Measurements from ENCODE around the gene MAP2K5. TPM values are rescaled to one million over a fixed set of nuclear protein-coding genes. Genes with fewer than 3 reads are reported as not detected.

MAP2K5 gene
- total RNA-seq, 6 experiments from 2014 or later = 5.0 to 11.6 (median 8.8) TPM

DNA sequence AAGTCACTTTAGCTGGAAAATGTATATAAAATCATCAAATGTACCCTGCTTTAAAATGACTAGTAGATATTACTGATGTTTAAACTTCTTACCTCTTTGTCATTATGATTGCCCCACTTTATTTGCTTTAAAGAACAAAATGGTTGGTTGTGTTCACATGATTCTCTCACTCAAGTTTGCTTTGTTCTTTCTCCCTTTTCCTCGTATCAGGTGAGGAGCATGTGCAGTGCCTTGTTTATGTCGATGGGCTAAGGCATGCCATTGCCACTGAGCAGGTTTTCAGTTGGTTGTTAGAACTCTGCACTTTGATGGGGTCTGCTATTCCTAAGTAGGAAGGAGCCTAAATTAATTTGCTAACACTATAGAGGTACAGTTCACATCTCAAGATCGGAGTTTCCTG is 5.3 kb downstream of the MAP2K5 start:
- intact Hi-C loops (cut with DNase I) = no loop called here
- peaks cover 0 to 10% (median 0%) of the 10 kb centered on the region in 4 donors for H3K4me1 ChIP-seq
- ATAC-seq (no peak), DNase-seq (no peak)
- no peak overlapping the region for H3K4me3 ChIP-seq
- peaks cover 0 to 11% (median 2%) of the 10 kb centered on the region in 4 donors for H3K36me3 ChIP-seq
- no peaks in the 10 kb centered on the region for H3K27me3 ChIP-seq
- no peak for TF ChIP-seq POLR2A (IDR thresholded peaks at IDR 0.05)
- TF ChIP-seq, protein P1, sequence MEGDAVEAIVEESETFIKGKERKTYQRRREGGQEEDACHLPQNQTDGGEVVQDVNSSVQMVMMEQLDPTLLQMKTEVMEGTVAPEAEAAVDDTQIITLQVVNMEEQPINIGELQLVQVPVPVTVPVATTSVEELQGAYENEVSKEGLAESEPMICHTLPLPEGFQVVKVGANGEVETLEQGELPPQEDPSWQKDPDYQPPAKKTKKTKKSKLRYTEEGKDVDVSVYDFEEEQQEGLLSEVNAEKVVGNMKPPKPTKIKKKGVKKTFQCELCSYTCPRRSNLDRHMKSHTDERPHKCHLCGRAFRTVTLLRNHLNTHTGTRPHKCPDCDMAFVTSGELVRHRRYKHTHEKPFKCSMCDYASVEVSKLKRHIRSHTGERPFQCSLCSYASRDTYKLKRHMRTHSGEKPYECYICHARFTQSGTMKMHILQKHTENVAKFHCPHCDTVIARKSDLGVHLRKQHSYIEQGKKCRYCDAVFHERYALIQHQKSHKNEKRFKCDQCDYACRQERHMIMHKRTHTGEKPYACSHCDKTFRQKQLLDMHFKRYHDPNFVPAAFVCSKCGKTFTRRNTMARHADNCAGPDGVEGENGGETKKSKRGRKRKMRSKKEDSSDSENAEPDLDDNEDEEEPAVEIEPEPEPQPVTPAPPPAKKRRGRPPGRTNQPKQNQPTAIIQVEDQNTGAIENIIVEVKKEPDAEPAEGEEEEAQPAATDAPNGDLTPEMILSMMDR (IDR thresholded peaks at IDR 0.05) = no peak
- no peaks in the 10 kb centered on the region for H3K9me3 ChIP-seq
- no peak overlapping the region for H3K27ac ChIP-seq
- WGBS (ENCODE audit: insufficient coverage, low coverage, low lambda C conversion rate, missing lambda C conversion rate) = 71% methylated on average over 2 of the region's 3 CpGs

DNA sequence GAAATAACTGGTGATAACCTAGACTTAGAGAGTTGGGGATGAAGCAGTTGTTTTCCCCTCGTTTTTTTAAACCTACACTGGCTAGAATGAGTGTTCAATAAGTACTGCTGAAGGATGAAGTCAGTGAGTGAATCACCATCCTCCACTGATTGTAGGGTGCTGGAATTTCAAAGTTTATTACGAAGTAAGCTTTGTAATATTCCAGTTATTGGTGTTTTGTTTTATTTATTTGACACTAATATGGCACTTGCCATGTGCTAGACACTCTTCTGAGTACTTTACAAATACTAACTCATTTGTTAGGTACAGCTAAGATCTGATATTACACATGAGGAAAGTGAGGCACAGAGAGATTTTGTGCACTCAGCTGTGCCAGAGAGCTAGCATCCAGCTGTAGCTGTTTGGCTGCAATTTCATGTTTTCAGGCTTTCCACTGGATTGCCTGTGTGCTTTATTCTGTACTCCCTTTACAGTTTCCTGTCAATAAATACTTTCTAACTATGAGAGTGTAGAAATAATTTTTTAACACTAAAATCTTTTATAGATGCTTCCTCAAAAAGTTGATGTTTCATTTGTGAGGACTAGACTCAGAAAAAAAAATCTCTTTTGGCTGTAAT is 5.8 kb downstream of the MAP2K5 start:
- no peaks in the 10 kb centered on the region for H3K27me3 ChIP-seq
- DNase-seq (no peak), ATAC-seq (no peak)
- intact Hi-C loops (cut with DNase I) = no loop called here
- peaks cover 0 to 11% (median 2%) of the 10 kb centered on the region in 4 donors for H3K36me3 ChIP-seq
- no peaks in the 10 kb centered on the region for H3K9me3 ChIP-seq
- TF ChIP-seq POLR2A (IDR thresholded peaks at IDR 0.05) = no peak
- WGBS (ENCODE audit: insufficient coverage, low coverage, low lambda C conversion rate, missing lambda C conversion rate) = 100% methylated on average over 2 of the region's 2 CpGs
- H3K27ac ChIP-seq = no peak overlapping the region
- H3K4me1 ChIP-seq = peaks cover 0 to 10% (median 0%) of the 10 kb centered on the region in 4 donors
- H3K4me3 ChIP-seq = no peak overlapping the region

DNA sequence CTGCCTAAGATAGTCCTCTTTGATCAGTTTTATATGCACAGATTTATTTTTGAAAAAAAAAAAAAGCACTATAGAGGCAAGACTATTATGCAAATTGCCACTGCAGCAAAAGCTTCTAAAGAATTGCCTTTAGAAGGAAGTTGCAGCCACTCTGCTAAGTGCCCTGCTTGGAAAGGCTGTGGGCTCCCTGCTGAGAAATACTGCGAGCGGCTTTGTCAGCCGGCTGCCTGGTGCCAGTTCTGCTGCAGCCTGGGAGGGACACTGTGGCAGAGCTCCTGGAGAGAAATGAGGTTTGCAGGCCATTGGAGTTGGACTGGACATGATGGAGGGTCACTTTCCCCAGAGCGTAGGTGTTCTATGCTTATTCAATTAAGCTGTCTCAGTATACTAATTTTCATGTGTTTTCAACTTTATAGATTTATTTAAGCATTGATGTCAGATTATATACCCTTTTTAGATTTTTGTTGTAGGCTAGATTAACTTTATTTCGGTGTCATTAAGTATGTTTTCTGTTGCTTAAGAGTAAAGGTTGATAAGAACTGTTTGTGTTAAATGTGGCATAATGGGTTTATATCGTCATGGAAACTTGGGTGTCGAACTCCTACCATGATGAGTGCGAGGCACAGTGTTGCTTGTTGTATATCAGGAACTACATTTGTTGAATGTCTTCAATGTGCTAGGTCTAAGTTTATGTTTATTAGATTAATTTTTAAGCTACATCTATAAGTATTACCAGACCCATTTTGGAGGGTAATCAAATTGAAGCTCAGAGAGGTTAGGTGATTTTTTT is 6.6 kb downstream of the MAP2K5 start:
- Histone ChIP-seq H3K36me3 (peaks cover 0 to 11% (median 2%) of the 10 kb centered on the region in 4 donors), H3K4me3 (no peak overlapping the region), H3K4me1 (peaks cover 0 to 4% (median 0%) of the 10 kb centered on the region in 4 donors), H3K27me3 (no peaks in the 10 kb centered on the region), H3K9me3 (no peaks in the 10 kb centered on the region), H3K27ac (no peak overlapping the region)
- no peak for ATAC-seq
- TF ChIP-seq POLR2A (IDR thresholded peaks at IDR 0.05) = no peak
- TF ChIP-seq, protein P1 (IDR thresholded peaks at IDR 0.05) = no peak
- DNase-seq = no peak
- intact Hi-C loops (cut with DNase I) = no loop called here
- WGBS (ENCODE audit: insufficient coverage, low coverage, low lambda C conversion rate, missing lambda C conversion rate) = 92% methylated on average over 8 of the region's 8 CpGs

DNA sequence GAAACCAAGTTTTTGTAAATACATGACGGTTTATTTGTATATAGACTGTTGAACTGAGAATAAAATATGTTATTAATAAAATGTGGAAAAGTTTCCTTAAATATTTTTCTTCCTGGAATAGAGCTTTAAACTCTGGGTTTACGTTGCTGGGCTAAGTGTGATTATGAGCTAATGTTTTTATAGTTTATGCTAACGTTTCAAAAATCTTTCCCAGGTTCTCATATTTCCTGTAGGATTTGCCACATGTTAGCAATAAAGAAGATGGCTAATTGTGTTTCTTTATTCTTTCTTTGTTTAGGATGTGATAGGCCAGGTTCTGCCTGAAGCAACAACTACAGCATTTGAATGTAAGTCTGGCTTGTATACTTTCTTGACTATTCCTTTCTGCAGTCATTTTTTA is 7.2 kb downstream of the MAP2K5 start:
- ATAC-seq (no peak), DNase-seq (no peak)
- H3K27me3 ChIP-seq = no peaks in the 10 kb centered on the region
- intact Hi-C loops (cut with DNase I) = no loop called here
- H3K36me3 ChIP-seq = peaks cover 0 to 11% (median 2%) of the 10 kb centered on the region in 4 donors
- TF ChIP-seq POLR2A (IDR thresholded peaks at IDR 0.05) = no peak
- TF ChIP-seq, protein P1 (IDR thresholded peaks at IDR 0.05) = no peak
- H3K4me3 ChIP-seq = no peak overlapping the region
- H3K4me1 ChIP-seq = no peaks in the 10 kb centered on the region
- 67% methylated on average over 3 of the region's 3 CpGs for WGBS (ENCODE audit: insufficient coverage, low coverage, low lambda C conversion rate, missing lambda C conversion rate)
- no peaks in the 10 kb centered on the region for H3K9me3 ChIP-seq
- H3K27ac ChIP-seq = no peak overlapping the region

DNA sequence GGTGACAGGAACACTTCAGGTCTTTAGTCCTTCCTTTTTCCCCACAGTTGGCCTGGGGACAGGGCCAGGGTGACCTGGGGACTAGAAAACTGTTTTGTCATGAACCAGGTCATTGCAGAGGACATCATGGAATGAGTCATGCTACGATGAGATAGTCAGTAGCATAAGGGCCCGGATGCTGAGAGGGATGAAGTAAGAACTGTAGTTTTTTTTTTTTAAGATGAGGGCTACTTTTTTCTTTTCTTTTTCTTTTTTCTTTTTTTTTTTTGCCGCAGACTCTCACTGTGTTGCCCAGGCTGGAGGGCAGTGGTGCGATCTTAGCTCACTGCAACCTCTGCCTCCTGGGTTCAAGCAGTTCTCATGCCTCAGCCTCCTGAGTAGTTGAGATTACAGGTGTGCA is 8.0 kb downstream of the MAP2K5 start:
- WGBS (ENCODE audit: insufficient coverage, low coverage, low lambda C conversion rate, missing lambda C conversion rate) = 59% methylated on average over 4 of the region's 4 CpGs
- ATAC-seq = peak; percentile 38 to 99 (median 46)
- H3K27ac ChIP-seq = no peak overlapping the region

More for the DNA sequence above, 8.0 kb downstream of the MAP2K5 start:
- TF ChIP-seq POLR2A (IDR thresholded peaks at IDR 0.05) = no peak
- TF ChIP-seq, protein P1 (IDR thresholded peaks at IDR 0.05) = no peak
- no peaks in the 10 kb centered on the region for H3K27me3 ChIP-seq
- H3K9me3 ChIP-seq = no peaks in the 10 kb centered on the region
- intact Hi-C loops (cut with DNase I) = no loop called here
- peaks cover 0 to 14% (median 2%) of the 10 kb centered on the region in 4 donors for H3K36me3 ChIP-seq
- DNase-seq = peak in 1 of 3 donors; percentile 49
- no peak overlapping the region for H3K4me3 ChIP-seq
- no peaks in the 10 kb centered on the region for H3K4me1 ChIP-seq

Data from right lobe of liver (tissue), 6 donors.